ENCODE data around the gene MORC4. TPM values are rescaled to one million over a fixed set of nuclear protein-coding genes. Genes with fewer than 3 reads are reported as not detected.

The MORC4 gene
- total RNA-seq, 2 experiments from 2014 or later: 7.3 to 8.4 TPM

GRCh38 chrX:106948641-106949040 is 51.4 kb downstream of the MORC4 start:
- CTCF ChIA-PET: no interaction called here
- Mint-ChIP-seq H3K27me3 (no peaks in the 10 kb centered on the region), H3K4me1 (no peaks in the 10 kb centered on the region), H3K27ac (no peak overlapping the region), H3K4me3 (no peak overlapping the region), H3K9me3 (ENCODE audit: low read depth) (no peaks in the 10 kb centered on the region), H3K36me3 (no peaks in the 10 kb centered on the region)
- no peak for ATAC-seq
- DNase-seq: no peak

- H3K27me3 Mint-ChIP-seq: no peaks in the 10 kb centered on the region
- no peaks in the 10 kb centered on the region for H3K4me1 Mint-ChIP-seq
- DNase-seq: no peak
- no peak overlapping the region for H3K27ac Mint-ChIP-seq
- H3K4me3 Mint-ChIP-seq: no peak overlapping the region
- H3K9me3 Mint-ChIP-seq (ENCODE audit: low read depth): no peaks in the 10 kb centered on the region
- ATAC-seq: no peak
- peaks cover 3% of the 10 kb centered on the region for H3K36me3 Mint-ChIP-seq
- CTCF ChIA-PET: interaction anchor here (1.0 kb wide), 1 partner anchor 48 kb away, joined by 3 read pairs; no protein-coding TSS in a partner anchor
Observed at GRCh38 chrX:106946464-106946863, 53.5 kb downstream of the MORC4 start.

DNA sequence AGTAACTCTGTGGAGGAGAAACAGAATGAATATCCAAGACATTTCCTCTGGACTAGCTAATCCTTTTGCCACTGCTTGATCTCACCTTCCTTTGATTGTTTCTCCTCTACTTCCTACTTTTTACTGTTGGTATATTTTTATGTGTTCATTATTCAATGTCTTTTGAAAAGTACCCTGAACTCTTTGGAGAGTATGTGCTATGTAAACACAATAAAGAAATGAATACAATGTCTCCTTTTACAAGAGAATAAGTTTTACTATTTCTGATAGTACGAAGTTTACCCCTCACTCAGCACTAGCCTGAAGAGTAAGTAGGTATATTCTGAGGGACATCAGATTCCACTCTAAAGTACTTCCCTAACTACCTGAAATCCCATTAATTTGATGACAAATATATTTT is 59.9 kb downstream of the MORC4 start:
- H3K4me3 Mint-ChIP-seq: no peak overlapping the region
- H3K9me3 Mint-ChIP-seq (ENCODE audit: low read depth): no peaks in the 10 kb centered on the region
- no peak for ATAC-seq
- H3K27me3 Mint-ChIP-seq: no peaks in the 10 kb centered on the region
- CTCF ChIA-PET: no interaction called here
- H3K27ac Mint-ChIP-seq: no peak overlapping the region
- no peak for DNase-seq
- H3K36me3 Mint-ChIP-seq: peaks cover 3% of the 10 kb centered on the region
- no peaks in the 10 kb centered on the region for H3K4me1 Mint-ChIP-seq

- ATAC-seq (no peak), DNase-seq (no peak)
- Mint-ChIP-seq H3K9me3 (ENCODE audit: low read depth) (no peaks in the 10 kb centered on the region), H3K27ac (no peak overlapping the region), H3K4me3 (no peak overlapping the region), H3K27me3 (no peaks in the 10 kb centered on the region), H3K36me3 (peaks cover 3% of the 10 kb centered on the region), H3K4me1 (no peaks in the 10 kb centered on the region)
- CTCF ChIA-PET: no interaction called here
Observed at GRCh38 chrX:106939566-106939965, 60.4 kb downstream of the MORC4 start.

DNA sequence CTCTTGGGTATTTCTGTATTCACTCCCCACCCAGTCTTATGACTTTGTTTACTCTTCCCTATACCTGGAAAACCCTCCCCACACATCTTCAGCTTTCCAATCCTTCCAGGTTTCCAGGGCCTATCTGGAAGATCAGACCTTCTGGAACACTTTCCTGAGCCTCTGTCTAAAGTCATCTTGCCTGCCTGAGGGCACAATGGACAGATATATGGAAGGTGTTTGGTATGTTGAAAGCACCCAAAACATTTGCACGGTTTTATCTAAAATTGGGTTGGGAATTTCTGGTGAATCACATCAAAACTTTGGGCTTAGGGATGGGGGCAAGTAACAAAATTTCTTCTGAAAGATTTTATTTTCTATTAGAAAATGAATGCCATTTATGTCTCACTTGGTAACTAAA is 63.8 kb downstream of the MORC4 start:
- Mint-ChIP-seq H3K4me3 (no peak overlapping the region), H3K27ac (no peak overlapping the region), H3K27me3 (no peaks in the 10 kb centered on the region), H3K9me3 (ENCODE audit: low read depth) (no peaks in the 10 kb centered on the region), H3K36me3 (no peaks in the 10 kb centered on the region), H3K4me1 (no peaks in the 10 kb centered on the region)
- ATAC-seq (no peak), DNase-seq (no peak)
- CTCF ChIA-PET: no interaction called here

GRCh38 chrX:106935175-106935574 is 64.8 kb downstream of the MORC4 start:
- H3K27me3 Mint-ChIP-seq: no peaks in the 10 kb centered on the region
- H3K9me3 Mint-ChIP-seq (ENCODE audit: low read depth): no peaks in the 10 kb centered on the region
- CTCF ChIA-PET: no interaction called here
- ATAC-seq (no peak), DNase-seq (no peak)
- no peak overlapping the region for H3K4me3 Mint-ChIP-seq
- no peak overlapping the region for H3K27ac Mint-ChIP-seq
- H3K36me3 Mint-ChIP-seq: no peaks in the 10 kb centered on the region
- H3K4me1 Mint-ChIP-seq: no peaks in the 10 kb centered on the region

DNA sequence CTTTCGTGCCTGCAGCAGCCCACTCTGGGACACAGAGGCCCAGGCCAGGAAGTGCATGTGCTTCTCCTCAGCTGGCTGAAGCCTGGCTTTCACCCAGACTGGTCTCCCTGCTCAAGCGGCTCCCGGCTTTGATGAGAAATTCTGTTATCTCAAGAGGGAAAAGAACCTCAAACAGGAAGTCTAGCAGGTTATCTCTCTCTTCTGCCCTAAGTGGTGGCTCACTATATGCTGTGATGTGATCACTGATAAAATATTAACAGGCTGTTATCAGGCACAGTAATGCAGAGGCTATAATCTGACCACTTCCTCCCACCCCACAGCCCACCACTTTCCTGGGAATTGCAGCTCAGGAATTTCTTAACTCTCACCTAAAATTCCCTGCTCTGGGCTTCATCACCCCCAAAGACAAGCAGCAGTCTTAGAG is 66.5 kb downstream of the MORC4 start:
- Mint-ChIP-seq H3K4me1 (no peaks in the 10 kb centered on the region), H3K9me3 (ENCODE audit: low read depth) (no peaks in the 10 kb centered on the region), H3K27me3 (no peaks in the 10 kb centered on the region), H3K27ac (no peak overlapping the region), H3K4me3 (no peak overlapping the region), H3K36me3 (no peaks in the 10 kb centered on the region)
- DNase-seq (no peak), ATAC-seq (no peak)
- CTCF ChIA-PET: no interaction called here

- DNase-seq: no peak
- ATAC-seq: no peak
- Mint-ChIP-seq H3K36me3 (no peaks in the 10 kb centered on the region), H3K27ac (no peak overlapping the region), H3K27me3 (no peaks in the 10 kb centered on the region), H3K4me1 (no peaks in the 10 kb centered on the region), H3K4me3 (no peak overlapping the region), H3K9me3 (ENCODE audit: low read depth) (no peaks in the 10 kb centered on the region)
- CTCF ChIA-PET: no interaction called here
Observed at GRCh38 chrX:106932960-106933537, 67.0 kb downstream of the MORC4 start.

GRCh38 chrX:106932492-106932923 is 67.5 kb downstream of the MORC4 start:
- ATAC-seq (no peak), DNase-seq (no peak)
- H3K4me1 Mint-ChIP-seq: no peaks in the 10 kb centered on the region
- H3K9me3 Mint-ChIP-seq (ENCODE audit: low read depth): no peaks in the 10 kb centered on the region
- H3K27me3 Mint-ChIP-seq: no peaks in the 10 kb centered on the region
- no peaks in the 10 kb centered on the region for H3K36me3 Mint-ChIP-seq
- no peak overlapping the region for H3K4me3 Mint-ChIP-seq
- CTCF ChIA-PET: no interaction called here
- H3K27ac Mint-ChIP-seq: no peak overlapping the region

- ATAC-seq (no peak), DNase-seq (no peak)
- H3K4me3 Mint-ChIP-seq: no peak overlapping the region
- no peaks in the 10 kb centered on the region for H3K4me1 Mint-ChIP-seq
- no peaks in the 10 kb centered on the region for H3K36me3 Mint-ChIP-seq
- CTCF ChIA-PET: no interaction called here
- H3K27me3 Mint-ChIP-seq: no peaks in the 10 kb centered on the region
- H3K9me3 Mint-ChIP-seq (ENCODE audit: low read depth): no peaks in the 10 kb centered on the region
- H3K27ac Mint-ChIP-seq: no peak overlapping the region
Observed at GRCh38 chrX:106931831-106932491, 68.1 kb downstream of the MORC4 start.

GRCh38 chrX:106928227-106928626 is 71.8 kb downstream of the MORC4 start:
- ATAC-seq (no peak), DNase-seq (no peak)
- CTCF ChIA-PET: no interaction called here
- no peaks in the 10 kb centered on the region for H3K9me3 Mint-ChIP-seq (ENCODE audit: low read depth)
- H3K27ac Mint-ChIP-seq: no peak overlapping the region
- no peaks in the 10 kb centered on the region for H3K36me3 Mint-ChIP-seq
- H3K4me1 Mint-ChIP-seq: no peaks in the 10 kb centered on the region
- H3K4me3 Mint-ChIP-seq: no peak overlapping the region
- H3K27me3 Mint-ChIP-seq: no peaks in the 10 kb centered on the region

GRCh38 chrX:106927700-106928099 is 72.3 kb downstream of the MORC4 start:
- Mint-ChIP-seq H3K4me3 (no peak overlapping the region), H3K27me3 (no peaks in the 10 kb centered on the region), H3K4me1 (no peaks in the 10 kb centered on the region), H3K9me3 (ENCODE audit: low read depth) (no peaks in the 10 kb centered on the region), H3K36me3 (no peaks in the 10 kb centered on the region), H3K27ac (no peak overlapping the region)
- no peak for DNase-seq
- no peak for ATAC-seq
- CTCF ChIA-PET: no interaction called here

DNA sequence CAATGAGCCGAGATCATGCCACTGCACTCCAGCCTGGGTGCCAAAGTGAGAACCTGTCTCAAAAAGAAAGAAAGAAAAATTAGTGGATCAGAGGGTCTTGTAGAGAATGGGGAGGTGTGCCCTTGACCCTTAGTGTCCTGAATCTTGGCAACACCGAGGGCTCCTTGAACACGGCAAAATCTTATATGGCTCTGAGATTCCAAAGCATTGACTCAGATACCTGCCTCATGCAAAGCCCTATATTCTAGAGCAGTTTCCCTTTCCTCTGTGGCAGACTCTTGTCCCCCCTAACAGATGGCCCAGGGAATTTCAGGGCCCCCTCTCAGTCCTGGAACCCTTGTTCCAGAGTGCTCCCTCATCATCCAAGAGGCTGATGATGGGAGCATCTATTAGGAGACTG is 73.0 kb downstream of the MORC4 start:
- CTCF ChIA-PET: no interaction called here
- no peaks in the 10 kb centered on the region for H3K27me3 Mint-ChIP-seq
- no peak for ATAC-seq
- H3K4me3 Mint-ChIP-seq: no peak overlapping the region
- no peak overlapping the region for H3K27ac Mint-ChIP-seq
- H3K4me1 Mint-ChIP-seq: no peaks in the 10 kb centered on the region
- H3K36me3 Mint-ChIP-seq: no peaks in the 10 kb centered on the region
- H3K9me3 Mint-ChIP-seq (ENCODE audit: low read depth): no peaks in the 10 kb centered on the region
- DNase-seq: no peak

DNA sequence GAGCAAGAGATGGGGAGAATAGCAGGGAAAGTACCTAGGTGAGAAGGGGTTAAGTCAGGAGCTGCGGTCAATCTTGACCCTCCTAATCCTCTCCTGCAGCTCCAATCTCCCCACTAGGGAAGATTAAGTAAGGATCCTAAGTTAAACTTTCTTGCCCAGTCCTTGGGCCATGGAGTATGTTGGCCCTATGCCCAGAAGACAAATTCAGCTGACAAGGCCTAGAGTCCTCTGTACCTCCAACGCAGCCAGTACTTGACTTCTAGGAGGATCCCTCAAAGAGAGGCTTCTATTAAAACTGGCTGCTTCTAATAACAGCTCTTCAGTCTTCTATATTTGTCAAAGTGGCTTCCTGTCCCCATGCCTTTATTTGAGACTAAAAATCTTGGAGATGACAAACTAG is 78.4 kb downstream of the MORC4 start:
- DNase-seq: no peak
- no peak overlapping the region for H3K27ac Mint-ChIP-seq
- H3K36me3 Mint-ChIP-seq: no peaks in the 10 kb centered on the region
- CTCF ChIA-PET: no interaction called here
- H3K4me3 Mint-ChIP-seq: no peak overlapping the region
- peaks cover 6% of the 10 kb centered on the region for H3K4me1 Mint-ChIP-seq
- no peaks in the 10 kb centered on the region for H3K27me3 Mint-ChIP-seq
- no peaks in the 10 kb centered on the region for H3K9me3 Mint-ChIP-seq (ENCODE audit: low read depth)
- no peak for ATAC-seq

Measured in activated CD8-positive, alpha-beta memory T cell treated with anti-CD3 and anti-CD28 coated beads, Interleukin-2, amount 10 ng/mL, durations not matched to agents 7 days and 5 days (primary cell).